Measurements from ENCODE around the gene LILRA6. TPM values are rescaled to one million over a fixed set of nuclear protein-coding genes. Genes with fewer than 3 reads are reported as not detected.
A peak's percentile ranks its signal among the peaks of the same experiment; 100 is the strongest.
"Not testable (repeated sequence)": the region's sequence is repeated elsewhere in the genome, so short reads cannot be mapped to it uniquely, and the experiment has no call there.

Gene LILRA6
- total RNA-seq, 4 donors from 2014 or later: 1.0 to 1.7 TPM; not detected in 2

GRCh38 chr19:54239491-54240371 is 2.9 kb downstream of the LILRA6 start:
- intact Hi-C loops (cut with DNase I; ENCODE audit: low total_unique reads); H3K27me3 ChIP-seq; H3K4me3 ChIP-seq; H3K9me3 ChIP-seq; H3K27ac ChIP-seq; H3K4me1 ChIP-seq; DNase-seq; H3K36me3 ChIP-seq: not testable (repeated sequence)

- no peak overlapping the region for H3K4me3 ChIP-seq
- H3K9me3 ChIP-seq: no peaks in the 10 kb centered on the region
- no peak for DNase-seq
- TF ChIP-seq POLR2A (IDR thresholded peaks at IDR 0.05): no peak
- TF ChIP-seq, protein P1, sequence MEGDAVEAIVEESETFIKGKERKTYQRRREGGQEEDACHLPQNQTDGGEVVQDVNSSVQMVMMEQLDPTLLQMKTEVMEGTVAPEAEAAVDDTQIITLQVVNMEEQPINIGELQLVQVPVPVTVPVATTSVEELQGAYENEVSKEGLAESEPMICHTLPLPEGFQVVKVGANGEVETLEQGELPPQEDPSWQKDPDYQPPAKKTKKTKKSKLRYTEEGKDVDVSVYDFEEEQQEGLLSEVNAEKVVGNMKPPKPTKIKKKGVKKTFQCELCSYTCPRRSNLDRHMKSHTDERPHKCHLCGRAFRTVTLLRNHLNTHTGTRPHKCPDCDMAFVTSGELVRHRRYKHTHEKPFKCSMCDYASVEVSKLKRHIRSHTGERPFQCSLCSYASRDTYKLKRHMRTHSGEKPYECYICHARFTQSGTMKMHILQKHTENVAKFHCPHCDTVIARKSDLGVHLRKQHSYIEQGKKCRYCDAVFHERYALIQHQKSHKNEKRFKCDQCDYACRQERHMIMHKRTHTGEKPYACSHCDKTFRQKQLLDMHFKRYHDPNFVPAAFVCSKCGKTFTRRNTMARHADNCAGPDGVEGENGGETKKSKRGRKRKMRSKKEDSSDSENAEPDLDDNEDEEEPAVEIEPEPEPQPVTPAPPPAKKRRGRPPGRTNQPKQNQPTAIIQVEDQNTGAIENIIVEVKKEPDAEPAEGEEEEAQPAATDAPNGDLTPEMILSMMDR (IDR thresholded peaks at IDR 0.05): no peak
- no peaks in the 10 kb centered on the region for H3K27me3 ChIP-seq
- H3K4me1 ChIP-seq: no peaks in the 10 kb centered on the region
- H3K27ac ChIP-seq: no peak overlapping the region
- no peaks in the 10 kb centered on the region for H3K36me3 ChIP-seq
- intact Hi-C loops (cut with DNase I; ENCODE audit: low total_unique reads): no loop called here
Observed at GRCh38 chr19:54233941-54234340, 8.6 kb downstream of the LILRA6 start.

DNA sequence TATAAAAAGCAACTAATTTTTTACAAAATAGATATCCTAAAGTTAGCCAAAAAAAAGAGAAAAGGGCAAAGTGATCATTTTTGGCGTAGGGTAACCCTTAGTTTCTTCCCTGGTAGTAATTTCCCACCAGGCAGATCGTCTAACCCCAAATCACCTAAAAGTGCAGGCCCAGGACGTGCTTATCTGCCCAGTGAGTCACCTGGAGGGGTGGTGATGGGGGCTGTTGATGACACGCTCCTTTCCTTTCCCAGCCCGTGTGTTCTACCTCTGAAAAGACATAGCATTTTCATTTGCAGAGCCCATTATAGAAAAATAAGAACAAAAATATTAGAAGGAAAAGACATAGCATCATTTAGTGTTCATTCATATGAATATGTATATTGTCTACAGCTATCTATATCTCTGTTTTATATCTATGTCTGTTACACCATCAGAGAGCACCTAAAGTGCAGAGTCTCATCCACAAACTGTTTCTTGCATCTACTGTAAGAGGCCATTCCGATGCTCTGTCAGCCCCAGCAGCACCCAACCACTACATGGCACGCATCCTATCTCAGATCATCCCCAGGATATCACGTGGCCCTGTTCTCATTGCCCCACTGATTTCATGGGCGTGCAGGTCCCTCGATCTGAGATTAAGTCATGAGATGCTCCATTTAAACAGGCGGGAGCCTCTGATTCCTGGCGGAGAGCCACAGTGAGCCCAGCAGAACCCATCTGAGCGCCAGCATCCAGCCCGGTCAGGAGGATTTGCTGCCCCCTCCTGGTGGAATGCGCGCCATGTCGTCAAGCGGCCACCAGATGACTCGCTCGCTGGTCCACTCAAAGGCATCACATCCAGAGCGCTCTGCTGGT is 11.3 kb downstream of the LILRA6 start:
- intact Hi-C loops (cut with DNase I; ENCODE audit: low total_unique reads): no loop called here
- no peaks in the 10 kb centered on the region for H3K4me1 ChIP-seq
- no peak overlapping the region for H3K27ac ChIP-seq
- H3K4me3 ChIP-seq: no peak overlapping the region
- no peaks in the 10 kb centered on the region for H3K27me3 ChIP-seq
- no peaks in the 10 kb centered on the region for H3K9me3 ChIP-seq
- DNase-seq: peak; percentile 71 to 83
- no peaks in the 10 kb centered on the region for H3K36me3 ChIP-seq
- TF ChIP-seq, protein P1 (IDR thresholded peaks at IDR 0.05): peak; percentile 68 to 78 (median 72)
- no peak for TF ChIP-seq POLR2A (IDR thresholded peaks at IDR 0.05)

- intact Hi-C loops (cut with DNase I; ENCODE audit: low total_unique reads): no loop called here
- TF ChIP-seq POLR2A (IDR thresholded peaks at IDR 0.05): no peak
- TF ChIP-seq, protein P1 (IDR thresholded peaks at IDR 0.05): no peak
- Histone ChIP-seq H3K9me3 (no peaks in the 10 kb centered on the region), H3K27ac (no peak overlapping the region), H3K4me3 (no peak overlapping the region), H3K4me1 (no peaks in the 10 kb centered on the region), H3K36me3 (no peaks in the 10 kb centered on the region), H3K27me3 (no peaks in the 10 kb centered on the region)
- no peak for DNase-seq
Observed at GRCh38 chr19:54230031-54230430, 12.6 kb downstream of the LILRA6 start.

DNA sequence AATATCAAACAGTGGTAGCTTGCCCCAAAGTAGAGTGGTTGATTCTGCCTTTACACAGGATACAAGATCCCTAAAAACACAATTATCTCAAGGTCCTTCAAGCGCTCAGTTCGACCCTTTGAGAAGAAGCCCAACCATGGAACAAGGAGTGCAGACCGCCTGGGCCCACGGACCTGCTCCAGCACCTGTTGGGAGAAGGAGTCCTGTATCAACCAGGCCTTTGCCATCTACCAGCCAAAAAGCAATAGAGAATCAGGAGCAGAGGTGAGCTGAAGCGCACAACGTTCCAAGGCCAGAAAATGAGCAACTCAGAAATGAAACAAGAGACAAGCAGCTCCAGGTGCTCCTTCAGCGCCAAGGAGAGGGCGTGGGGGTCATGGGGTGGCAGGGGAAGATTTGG is 13.4 kb downstream of the LILRA6 start:
- intact Hi-C loops (cut with DNase I; ENCODE audit: low total_unique reads): loop anchor here (5.0 kb wide), 1 partner anchor 57 kb away; the partner anchor contains the start of gene TMC4
- no peak for DNase-seq
- Histone ChIP-seq H3K9me3 (no peaks in the 10 kb centered on the region), H3K4me3 (no peak overlapping the region), H3K27me3 (no peaks in the 10 kb centered on the region), H3K4me1 (no peaks in the 10 kb centered on the region), H3K27ac (no peak overlapping the region), H3K36me3 (no peaks in the 10 kb centered on the region)
- no peak for TF ChIP-seq POLR2A (IDR thresholded peaks at IDR 0.05)
- TF ChIP-seq, protein P1 (IDR thresholded peaks at IDR 0.05): no peak

DNA sequence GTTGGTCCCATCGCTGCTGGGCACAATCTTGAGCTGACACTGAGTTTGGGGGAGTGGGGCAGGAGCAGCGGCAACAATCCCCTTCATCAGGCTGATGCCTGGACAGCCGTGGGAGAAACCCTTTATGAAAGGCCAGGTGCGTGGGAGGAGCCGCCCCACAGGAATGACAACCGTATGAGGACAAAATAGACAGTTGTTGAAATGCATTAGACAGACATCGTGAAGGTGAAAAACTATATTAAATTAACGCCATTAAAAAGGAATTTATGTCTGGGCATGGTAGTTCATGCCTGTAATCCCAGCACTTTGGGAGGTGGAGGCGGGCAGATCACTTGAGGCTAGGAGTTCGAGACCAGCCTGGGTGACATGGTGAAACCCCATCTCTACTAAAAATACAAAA is 18.0 kb downstream of the LILRA6 start:
- intact Hi-C loops (cut with DNase I; ENCODE audit: low total_unique reads): loop anchor here (5.0 kb wide), 1 partner anchor 52 kb away; the partner anchor contains the start of gene TMC4
- H3K27me3 ChIP-seq, H3K27ac ChIP-seq, DNase-seq, H3K4me3 ChIP-seq, H3K4me1 ChIP-seq, H3K36me3 ChIP-seq, H3K9me3 ChIP-seq: not testable (repeated sequence)

DNA sequence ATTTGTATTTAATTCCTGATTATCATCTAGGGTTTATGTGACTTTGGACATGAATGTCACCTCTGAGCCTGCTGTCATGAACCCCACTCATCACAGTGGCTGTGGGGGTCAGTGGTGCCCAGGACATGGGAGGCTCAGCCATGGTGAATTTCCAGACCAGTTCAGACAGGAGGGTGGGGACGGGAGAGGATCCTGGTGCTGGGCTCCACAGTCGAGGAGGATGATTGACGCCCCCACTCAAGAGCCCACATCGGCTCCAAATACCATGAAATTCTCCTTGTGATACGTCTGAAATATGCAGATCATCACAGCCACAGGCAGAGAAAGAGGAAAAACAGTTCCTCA is 18.7 kb downstream of the LILRA6 start:
- DNase-seq; intact Hi-C loops (cut with DNase I; ENCODE audit: low total_unique reads); H3K27ac ChIP-seq; H3K27me3 ChIP-seq; H3K36me3 ChIP-seq; H3K9me3 ChIP-seq; H3K4me3 ChIP-seq; H3K4me1 ChIP-seq: not testable (repeated sequence)

- intact Hi-C loops (cut with DNase I; ENCODE audit: low total_unique reads); DNase-seq: not testable (repeated sequence)
Observed at GRCh38 chr19:54223277-54223936, 19.2 kb downstream of the LILRA6 start.

More at GRCh38 chr19:54223277-54223936, 19.2 kb downstream of the LILRA6 start:
- H3K9me3 ChIP-seq, H3K36me3 ChIP-seq, H3K4me1 ChIP-seq, H3K27me3 ChIP-seq, H3K4me3 ChIP-seq, H3K27ac ChIP-seq: not testable (repeated sequence)
